ENCODE results near the gene ACTG1. TPM values are rescaled to one million over a fixed set of nuclear protein-coding genes. Genes with fewer than 3 reads are reported as not detected.
A peak's percentile ranks its signal among the peaks of the same experiment; 100 is the strongest.

The ACTG1 gene
- total RNA-seq, 4 donors from 2014 or later, result 829 to 1,848 (median 1,550) TPM

GRCh38 chr17:81481073-81481799, 31.4 kb downstream of the ACTG1 start:
- H3K9me3 ChIP-seq, result no peaks in the 10 kb centered on the region
- H3K27ac ChIP-seq, result peak overlapping the region in 3 of 4 donors; percentile 11 to 67 (median 57)
- peak; percentile 88 for ATAC-seq
- H3K27me3 ChIP-seq, result no peaks in the 10 kb centered on the region
- peak overlapping the region; percentile 40 to 60 for H3K4me3 ChIP-seq
- H3K4me1 ChIP-seq, result peaks cover 0 to 53% (median 29%) of the 10 kb centered on the region in 3 donors
- 40% methylated on average over 1 of the region's 94 CpGs; no CpG with 5 or more reads in 1 of the 2 donors for WGBS, 2 donors (ENCODE audit: low coverage in 1 of 2)
- TF ChIP-seq POLR2A (IDR thresholded peaks at IDR 0.05), result no peak
- no peak for TF ChIP-seq CTCF (IDR thresholded peaks at IDR 0.05)
- no peak for TF ChIP-seq EP300 (IDR thresholded peaks at IDR 0.05)
- TF ChIP-seq POLR2AphosphoS5 (IDR thresholded peaks at IDR 0.05), result no peak
- no peaks in the 10 kb centered on the region for H3K36me3 ChIP-seq

- H3K9me3 ChIP-seq, result no peaks in the 10 kb centered on the region
- H3K4me1 ChIP-seq, result peaks cover 0 to 53% (median 29%) of the 10 kb centered on the region in 3 donors
- 63% methylated on average over 7 of the region's 21 CpGs; no CpG with 5 or more reads in 1 of the 2 donors for WGBS, 2 donors (ENCODE audit: low coverage in 1 of 2)
- TF ChIP-seq CTCF (IDR thresholded peaks at IDR 0.05) (peak in 1 of 4 experiments; percentile 27), POLR2A (IDR thresholded peaks at IDR 0.05) (no peak), EP300 (IDR thresholded peaks at IDR 0.05) (no peak), POLR2AphosphoS5 (IDR thresholded peaks at IDR 0.05) (no peak)
- ATAC-seq, result no peak
- H3K4me3 ChIP-seq, result peak overlapping the region in 1 of 2 donors; percentile 60
- peak overlapping the region in 2 of 4 donors; percentile 57 to 67 for H3K27ac ChIP-seq
- H3K27me3 ChIP-seq, result no peaks in the 10 kb centered on the region
- no peaks in the 10 kb centered on the region for H3K36me3 ChIP-seq
Measured at GRCh38 chr17:81480140-81481072, 32.2 kb downstream of the ACTG1 start.

- no peak for ATAC-seq
- no peaks in the 10 kb centered on the region for H3K9me3 ChIP-seq
- 84 to 86% methylated on average over 7 of the region's 20 CpGs for WGBS, 2 donors (ENCODE audit: low coverage in 1 of 2)
- no peaks in the 10 kb centered on the region for H3K36me3 ChIP-seq
- no peaks in the 10 kb centered on the region for H3K27me3 ChIP-seq
- TF ChIP-seq CTCF (IDR thresholded peaks at IDR 0.05) (no peak), EP300 (IDR thresholded peaks at IDR 0.05) (no peak), POLR2AphosphoS5 (IDR thresholded peaks at IDR 0.05) (no peak), POLR2A (IDR thresholded peaks at IDR 0.05) (no peak)
- H3K4me1 ChIP-seq, result peaks cover 0 to 48% (median 24%) of the 10 kb centered on the region in 3 donors
- no peak overlapping the region for H3K4me3 ChIP-seq
- H3K27ac ChIP-seq, result no peak overlapping the region
Measured at GRCh38 chr17:81479175-81480071, 33.2 kb downstream of the ACTG1 start.

- no peak for TF ChIP-seq POLR2AphosphoS5 (IDR thresholded peaks at IDR 0.05)
- TF ChIP-seq CTCF (IDR thresholded peaks at IDR 0.05), result no peak
- no peak for TF ChIP-seq POLR2A (IDR thresholded peaks at IDR 0.05)
- no peak for TF ChIP-seq EP300 (IDR thresholded peaks at IDR 0.05)
- H3K9me3 ChIP-seq, result no peaks in the 10 kb centered on the region
- no peak overlapping the region for H3K27ac ChIP-seq
- no peak for ATAC-seq
- no peaks in the 10 kb centered on the region for H3K27me3 ChIP-seq
- peaks cover 0 to 35% (median 15%) of the 10 kb centered on the region in 3 donors for H3K4me1 ChIP-seq
- 94 to 97% methylated on average over 4 to 11 of the region's 20 CpGs for WGBS, 2 donors (ENCODE audit: low coverage in 1 of 2)
- no peak overlapping the region for H3K4me3 ChIP-seq
- H3K36me3 ChIP-seq, result no peaks in the 10 kb centered on the region
Measured at GRCh38 chr17:81478119-81478518, 34.5 kb downstream of the ACTG1 start.
